Adrenal gland (tissue), 5 donors: ENCODE measurements around the gene DRICH1.

Experiments
- POLR2A ChIP-seq, 2 donors: fragments of 450-650 bp; IDR thresholded peaks; one replicate each; pipeline ENCODE4 v1.6.1; 2017; ENCODE audit warnings: antibody characterized with exemption in 2 of 2, mild to moderate bottlenecking in 2 of 2, moderate library complexity in 1 of 2
- TF ChIP-seq, protein P1 (sequence below), 6 experiments: fragments of 450-650 bp in 4 of 6; fragments of 200-600 bp in 2 of 6; sonication (generic) in 1 of 6; IDR thresholded peaks; 1 replicate in 5 of 6; 2 replicates in 1 of 6; pipeline versions ENCODE4 v1.5.1 to v1.8.0; 2016 to 2021; ENCODE audit warnings: antibody characterized with exemption in 6 of 6, mild to moderate bottlenecking in 2 of 6, moderate library complexity in 1 of 6
- donor health status: DM: no; HTN: no; CAD: no.

DNA sequence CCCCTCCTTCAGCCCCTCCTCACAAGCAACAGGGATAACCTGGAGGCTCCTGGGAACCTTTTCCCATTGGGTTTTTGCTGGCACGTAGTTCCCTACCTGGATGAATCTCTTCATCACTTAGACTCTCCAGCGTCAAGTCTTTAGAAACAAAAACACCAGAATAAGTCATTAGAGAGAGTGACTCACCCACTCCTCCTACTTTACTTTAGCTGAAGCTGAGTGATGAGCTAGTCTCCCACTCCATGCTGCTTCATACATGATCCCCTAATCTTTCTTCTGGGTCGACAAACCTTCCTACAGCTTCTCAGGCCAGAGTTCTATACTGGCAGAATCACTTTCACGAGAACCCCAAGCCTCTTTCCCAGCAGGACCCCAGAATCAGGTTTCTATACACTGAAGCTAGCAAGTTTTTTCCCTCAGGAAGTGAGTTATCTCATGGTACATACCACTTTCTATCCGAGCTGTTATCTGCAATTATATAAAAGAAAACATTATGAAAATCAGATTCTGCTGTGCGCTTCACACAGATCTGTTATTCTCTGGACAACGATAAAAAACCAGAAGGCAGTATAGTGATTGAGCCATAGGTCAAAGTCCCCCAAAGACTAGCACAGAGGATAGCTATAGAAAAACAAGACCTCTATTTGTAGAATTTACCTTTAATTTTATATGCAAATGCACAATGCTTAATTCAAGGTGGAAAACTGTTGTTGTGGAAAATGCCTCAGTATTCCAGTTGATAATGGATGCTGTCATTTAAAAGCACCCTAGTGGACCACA lies 18.7 kb downstream of the DRICH1 start:
- TF ChIP-seq POLR2A (IDR thresholded peaks at IDR 0.05) = no peak
- TF ChIP-seq, protein P1, sequence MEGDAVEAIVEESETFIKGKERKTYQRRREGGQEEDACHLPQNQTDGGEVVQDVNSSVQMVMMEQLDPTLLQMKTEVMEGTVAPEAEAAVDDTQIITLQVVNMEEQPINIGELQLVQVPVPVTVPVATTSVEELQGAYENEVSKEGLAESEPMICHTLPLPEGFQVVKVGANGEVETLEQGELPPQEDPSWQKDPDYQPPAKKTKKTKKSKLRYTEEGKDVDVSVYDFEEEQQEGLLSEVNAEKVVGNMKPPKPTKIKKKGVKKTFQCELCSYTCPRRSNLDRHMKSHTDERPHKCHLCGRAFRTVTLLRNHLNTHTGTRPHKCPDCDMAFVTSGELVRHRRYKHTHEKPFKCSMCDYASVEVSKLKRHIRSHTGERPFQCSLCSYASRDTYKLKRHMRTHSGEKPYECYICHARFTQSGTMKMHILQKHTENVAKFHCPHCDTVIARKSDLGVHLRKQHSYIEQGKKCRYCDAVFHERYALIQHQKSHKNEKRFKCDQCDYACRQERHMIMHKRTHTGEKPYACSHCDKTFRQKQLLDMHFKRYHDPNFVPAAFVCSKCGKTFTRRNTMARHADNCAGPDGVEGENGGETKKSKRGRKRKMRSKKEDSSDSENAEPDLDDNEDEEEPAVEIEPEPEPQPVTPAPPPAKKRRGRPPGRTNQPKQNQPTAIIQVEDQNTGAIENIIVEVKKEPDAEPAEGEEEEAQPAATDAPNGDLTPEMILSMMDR (IDR thresholded peaks at IDR 0.05) = no peak
